HG03039 (cell line): Measurements from ENCODE around the gene FAAH2.
"Not testable (repeated sequence)": the region's sequence is repeated elsewhere in the genome, so short reads cannot be mapped to it uniquely, and the experiment has no call there.

ENCODE experiments used
- ATAC-seq: cut with Tn5 transposase; IDR thresholded peaks from one replicate; pipeline ENCODE4 v1.9.1; 2021; ENCODE audit warnings: mild to moderate bottlenecking, moderate library complexity; ENCODE audit not compliant: unreplicated experiment

The FAAH2 gene, protein sequence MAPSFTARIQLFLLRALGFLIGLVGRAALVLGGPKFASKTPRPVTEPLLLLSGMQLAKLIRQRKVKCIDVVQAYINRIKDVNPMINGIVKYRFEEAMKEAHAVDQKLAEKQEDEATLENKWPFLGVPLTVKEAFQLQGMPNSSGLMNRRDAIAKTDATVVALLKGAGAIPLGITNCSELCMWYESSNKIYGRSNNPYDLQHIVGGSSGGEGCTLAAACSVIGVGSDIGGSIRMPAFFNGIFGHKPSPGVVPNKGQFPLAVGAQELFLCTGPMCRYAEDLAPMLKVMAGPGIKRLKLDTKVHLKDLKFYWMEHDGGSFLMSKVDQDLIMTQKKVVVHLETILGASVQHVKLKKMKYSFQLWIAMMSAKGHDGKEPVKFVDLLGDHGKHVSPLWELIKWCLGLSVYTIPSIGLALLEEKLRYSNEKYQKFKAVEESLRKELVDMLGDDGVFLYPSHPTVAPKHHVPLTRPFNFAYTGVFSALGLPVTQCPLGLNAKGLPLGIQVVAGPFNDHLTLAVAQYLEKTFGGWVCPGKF

DNA sequence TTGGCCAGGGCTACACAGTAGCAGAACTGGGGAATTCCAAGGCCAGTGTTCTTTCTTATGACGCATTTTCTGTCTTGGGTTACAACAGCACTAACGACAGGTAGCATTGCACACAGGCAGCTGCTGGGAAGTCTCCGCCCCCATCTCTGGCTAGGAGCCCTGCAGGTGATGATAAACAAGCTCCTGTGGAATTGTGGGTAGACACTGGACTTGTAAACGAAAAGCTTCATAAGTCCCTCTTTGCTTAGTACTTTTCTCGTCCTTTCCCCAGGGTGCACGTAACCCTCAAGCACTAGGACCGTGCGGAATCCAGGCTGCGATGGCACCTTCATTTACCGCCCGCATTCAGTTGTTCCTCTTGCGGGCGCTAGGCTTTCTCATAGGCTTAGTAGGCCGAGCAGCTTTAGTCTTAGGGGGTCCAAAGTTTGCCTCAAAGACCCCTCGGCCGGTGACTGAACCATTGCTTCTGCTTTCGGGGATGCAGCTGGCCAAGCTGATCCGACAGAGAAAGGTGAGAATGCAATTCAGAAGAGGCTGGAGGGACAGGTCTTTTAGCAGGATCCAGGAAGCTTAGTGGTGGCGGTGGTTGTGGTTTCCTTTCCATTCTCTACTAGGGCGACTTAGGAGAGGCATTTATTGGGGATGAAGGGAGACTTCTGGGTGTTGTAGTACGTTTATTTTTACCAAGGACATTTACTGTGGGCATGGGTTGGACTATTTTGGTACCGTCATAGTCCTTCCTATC is at the start of gene FAAH2:
TSS of gene FAAH2 (plus strand) at position 200 of the 745 bp plus-strand sequence. CDS start at position 320, 120 bp downstream.
- peak; percentile 86 for ATAC-seq

DNA sequence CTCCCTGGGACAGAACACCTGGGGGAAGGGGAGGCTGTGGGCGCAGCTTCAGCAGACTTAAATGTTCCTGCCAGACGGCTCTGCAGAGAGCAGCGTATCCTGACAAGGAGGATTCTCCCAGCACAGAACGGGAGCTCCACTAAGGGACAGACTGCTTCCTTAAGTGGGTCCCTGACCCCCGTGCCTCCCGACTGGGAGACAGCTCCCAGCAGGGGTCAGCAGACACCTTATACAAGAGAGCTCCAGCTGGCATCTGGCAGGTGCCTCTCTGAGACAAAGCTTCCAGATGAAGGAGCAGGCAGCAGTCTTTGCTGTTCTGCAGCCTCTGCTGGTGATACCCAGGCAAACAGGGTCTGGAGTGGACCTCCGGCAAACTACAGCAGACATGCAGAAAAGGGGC is 44.5 kb upstream of the FAAH2 start:
- ATAC-seq, result no peak

DNA sequence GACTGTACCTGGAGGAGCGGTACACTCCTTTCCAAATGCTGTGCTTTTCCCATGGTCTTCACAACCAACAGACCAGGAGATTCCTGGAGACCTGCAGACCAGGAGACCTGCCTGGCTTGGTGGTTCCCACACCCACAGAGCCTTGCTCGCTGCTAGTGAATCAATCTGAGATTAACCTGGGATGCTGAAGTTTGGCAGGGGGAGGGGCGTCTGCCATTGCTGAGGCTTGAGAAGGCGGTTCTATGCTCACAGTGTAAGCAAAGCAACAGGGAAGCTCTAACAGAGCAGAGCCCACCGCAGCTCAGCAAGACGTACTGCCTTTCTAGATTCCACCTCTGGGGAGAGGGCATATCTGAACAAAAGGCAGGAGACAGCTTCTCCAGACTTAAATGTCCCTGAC is 34.5 kb upstream of the FAAH2 start:
- no peak for ATAC-seq

DNA sequence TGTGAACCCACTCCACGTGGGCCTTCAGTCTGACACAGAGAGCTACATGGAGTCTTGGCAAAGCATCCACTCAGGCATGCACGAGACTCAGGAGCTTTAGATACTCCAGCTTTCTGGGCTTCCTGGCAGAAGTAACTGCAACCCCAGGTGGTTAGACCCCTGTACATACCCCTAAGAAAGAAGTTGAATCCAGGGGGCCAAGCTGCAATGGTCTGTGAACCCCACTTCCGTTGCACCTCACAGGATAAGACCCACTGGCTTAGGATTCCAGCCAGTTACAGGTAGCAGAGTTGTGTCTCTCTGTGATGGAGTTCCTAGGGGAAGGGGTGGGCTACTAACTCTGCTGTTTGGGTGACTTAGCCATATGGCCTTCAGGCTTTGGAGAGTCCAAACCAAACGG is 21.4 kb upstream of the FAAH2 start:
- no peak for ATAC-seq

DNA sequence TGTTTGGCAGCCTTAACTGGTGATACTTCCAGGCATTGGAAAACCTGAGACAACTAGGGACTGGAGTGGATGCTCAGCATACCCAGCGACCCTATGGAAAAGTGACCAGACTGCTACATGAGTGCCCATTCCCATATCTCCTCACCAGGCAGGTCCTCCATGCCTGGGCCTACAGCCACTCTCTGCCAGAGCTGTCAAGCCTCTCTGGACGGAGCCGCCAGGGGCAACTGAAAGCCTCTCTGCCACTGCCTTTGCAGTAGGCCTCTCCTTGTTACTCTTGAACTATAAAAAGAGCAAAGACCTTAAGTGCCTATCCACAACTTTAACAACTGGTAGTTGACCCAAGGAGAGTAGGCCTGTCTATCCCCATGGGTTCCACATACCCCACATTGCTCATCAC is 20.2 kb upstream of the FAAH2 start:
- no peak for ATAC-seq

DNA sequence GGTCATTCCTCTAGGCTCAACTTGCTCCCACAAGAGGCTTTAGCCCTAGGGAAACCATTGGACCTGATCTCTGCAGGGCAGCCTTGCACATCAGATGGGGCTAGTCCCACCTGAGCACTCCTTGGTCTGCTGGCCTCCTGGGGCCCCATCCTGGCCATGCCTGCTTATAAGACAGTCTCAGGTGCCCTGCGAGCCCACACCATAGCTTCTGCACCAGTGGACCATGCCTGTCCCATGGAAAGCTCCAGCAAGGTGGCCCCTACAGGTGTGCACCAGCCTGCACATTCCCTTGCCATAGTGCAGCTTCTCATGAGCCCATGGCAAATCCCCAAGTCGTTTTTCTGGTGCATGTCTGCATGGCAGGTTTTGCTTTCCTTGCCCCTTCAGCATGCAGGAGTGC is 19.6 kb upstream of the FAAH2 start:
- ATAC-seq, result no peak

DNA sequence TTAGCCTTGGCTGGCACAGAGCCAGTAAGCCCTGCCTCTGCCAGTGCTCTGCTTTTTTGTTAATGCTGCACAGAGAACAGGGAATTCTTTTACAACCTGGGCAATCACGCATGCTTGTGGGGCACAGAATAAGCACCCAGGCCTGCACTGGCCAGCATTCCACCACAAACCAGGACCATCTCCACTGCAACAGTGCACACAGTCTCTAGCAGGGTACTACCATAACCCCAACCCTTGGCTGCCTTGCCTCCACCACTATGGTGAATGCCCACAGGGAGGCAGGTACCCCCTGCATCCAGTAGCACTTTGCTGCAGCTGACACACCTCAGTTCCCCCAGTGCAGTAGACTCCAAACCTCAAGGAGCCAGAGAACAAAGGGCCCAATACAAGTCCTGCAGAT is 19.2 kb upstream of the FAAH2 start:
- no peak for ATAC-seq

DNA sequence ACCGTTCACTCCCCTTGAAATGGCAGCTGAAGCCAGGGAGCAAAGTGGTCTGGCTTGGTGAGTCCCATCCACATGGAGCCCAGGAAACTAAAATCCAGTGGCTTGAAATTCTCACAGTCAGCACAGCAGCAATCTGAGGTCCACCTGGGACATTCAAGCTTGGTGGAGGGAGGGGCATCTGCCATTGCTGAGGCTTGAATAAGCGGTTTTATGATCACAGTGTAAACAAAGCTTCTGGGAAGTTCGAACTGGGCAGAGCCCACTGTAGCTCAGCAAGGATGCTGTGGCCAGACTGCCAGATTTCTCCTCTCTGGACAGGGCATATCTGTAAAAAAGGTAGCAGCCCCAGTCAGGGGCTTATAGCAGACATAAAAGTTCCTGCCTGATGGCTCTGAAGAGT is 15.5 kb upstream of the FAAH2 start:
- no peak for ATAC-seq

DNA sequence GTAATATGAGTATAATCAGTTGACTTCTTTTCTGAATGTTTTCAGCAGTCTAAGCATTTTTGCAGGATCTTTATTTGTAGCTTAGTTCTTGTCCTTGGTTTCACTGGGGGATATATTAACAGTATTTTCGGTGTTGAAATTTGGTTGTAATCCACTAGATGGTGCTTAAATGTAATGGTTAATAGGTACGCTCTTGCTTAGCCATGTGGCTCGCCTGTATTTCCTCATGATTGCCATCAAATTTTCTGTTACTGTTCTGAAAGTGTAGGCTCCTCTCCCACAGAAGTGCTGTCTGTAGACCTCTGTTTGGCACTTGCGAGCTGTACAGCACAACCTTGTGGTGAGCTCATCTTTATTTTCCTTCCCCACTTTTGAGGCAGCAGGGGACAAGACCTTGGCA is 3.9 kb upstream of the FAAH2 start:
- ATAC-seq, result no peak

DNA sequence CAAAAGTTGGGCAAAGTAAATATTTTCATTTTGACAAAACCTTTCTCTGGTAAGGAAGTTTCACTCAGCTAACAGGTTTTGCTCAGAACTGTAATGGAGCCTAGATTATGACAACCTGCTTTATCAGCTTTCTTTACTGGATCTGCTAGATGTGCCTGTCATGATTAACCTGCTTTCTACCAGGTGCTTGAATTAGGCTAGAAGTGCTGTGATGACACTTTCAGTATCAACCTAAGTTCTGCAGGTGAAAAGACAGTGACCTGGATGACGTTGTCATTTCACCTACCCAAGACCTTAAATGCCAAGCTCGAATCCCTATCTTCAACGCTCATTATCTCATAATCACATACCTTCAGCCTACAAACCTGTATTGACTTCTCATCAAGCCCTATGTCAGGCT is 1.5 kb upstream of the FAAH2 start:
- ATAC-seq, result no peak

DNA sequence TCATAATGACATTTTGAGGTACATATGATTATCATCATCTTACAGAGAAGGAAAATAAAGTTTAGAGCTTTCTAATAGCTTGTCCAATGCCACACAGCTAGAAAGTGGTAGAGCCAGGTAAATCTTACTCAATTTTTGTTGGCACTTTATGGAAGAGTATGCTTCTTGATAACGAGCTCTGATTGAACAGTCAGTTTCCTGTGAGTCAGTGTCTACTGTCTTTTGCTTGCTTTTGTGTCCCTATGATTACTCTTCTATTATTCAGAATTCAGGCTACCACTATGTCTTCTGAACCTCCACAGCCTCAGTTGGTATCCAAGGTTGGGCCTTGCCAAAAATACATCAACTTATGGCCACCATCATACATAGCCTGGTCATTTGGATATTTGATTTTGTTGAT is 2.6 kb downstream of the FAAH2 start:
- ATAC-seq, result no peak

DNA sequence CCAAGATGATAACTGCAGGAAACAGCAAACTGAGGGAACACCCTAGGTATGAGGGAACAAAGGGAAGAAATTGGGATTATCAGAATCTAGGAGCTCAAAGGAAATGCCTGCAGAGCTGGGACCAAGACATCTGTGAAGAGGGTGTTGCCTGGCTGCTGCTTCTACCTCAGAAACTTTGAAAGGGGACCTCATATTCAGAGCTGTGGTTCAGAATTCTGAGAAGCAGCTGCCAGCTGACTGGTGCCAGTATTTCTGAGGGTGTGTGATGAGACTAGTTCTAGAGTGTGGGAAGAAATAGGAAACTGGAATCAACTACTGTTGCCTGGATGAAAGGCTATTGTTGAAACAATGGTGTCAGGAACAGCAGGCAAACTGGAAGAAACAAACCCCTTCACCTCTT is 8.5 kb downstream of the FAAH2 start:
- ATAC-seq, result no peak

DNA sequence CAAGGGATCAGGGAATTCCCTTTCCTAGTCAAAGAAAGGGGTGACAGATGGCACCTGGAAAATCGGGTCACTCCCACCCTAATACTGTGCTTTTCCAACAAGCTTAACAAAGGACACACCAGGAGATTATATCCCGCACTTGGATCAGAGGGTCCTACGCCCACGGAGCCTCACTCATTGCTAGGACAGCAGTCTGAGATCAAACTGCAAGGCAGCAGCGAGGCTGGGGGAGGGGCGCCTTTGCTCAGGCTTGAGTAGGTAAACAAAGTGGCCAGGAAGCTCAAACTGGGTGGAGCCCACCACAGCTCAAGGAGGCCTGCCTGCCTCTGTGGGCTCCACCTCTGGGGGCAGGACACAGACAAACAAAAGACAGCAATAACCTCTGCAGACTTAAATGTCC is 9.2 kb downstream of the FAAH2 start:
- not testable (repeated sequence) for ATAC-seq

DNA sequence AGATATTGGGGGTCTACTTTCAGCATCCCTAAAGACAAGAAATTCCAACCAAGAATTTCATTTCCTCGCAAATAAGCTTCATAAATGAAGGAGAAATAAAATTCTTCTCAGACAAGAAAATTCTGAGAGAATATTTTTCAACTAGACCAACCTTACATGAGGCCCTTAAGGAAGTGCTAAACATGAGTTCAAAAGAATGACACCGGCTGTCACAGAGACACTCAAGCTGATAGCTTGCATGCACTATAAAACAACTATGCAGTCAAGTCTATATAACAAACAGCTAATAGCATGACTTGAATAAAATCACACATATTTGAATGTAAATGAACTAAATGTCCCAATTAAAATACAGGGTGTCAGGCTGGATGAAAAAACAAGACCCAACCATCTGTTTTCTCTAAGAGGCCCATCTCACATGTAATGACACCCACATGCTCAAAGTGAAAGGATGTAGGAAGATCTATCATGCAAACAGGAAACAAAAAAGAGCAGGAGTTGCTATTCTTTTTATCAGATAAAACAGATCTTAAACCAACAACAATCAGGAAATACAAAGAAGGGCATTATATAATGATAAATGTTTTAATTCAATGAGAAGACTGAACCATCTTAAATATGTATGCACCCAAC is 27.2 kb downstream of the FAAH2 start:
- no peak for ATAC-seq

DNA sequence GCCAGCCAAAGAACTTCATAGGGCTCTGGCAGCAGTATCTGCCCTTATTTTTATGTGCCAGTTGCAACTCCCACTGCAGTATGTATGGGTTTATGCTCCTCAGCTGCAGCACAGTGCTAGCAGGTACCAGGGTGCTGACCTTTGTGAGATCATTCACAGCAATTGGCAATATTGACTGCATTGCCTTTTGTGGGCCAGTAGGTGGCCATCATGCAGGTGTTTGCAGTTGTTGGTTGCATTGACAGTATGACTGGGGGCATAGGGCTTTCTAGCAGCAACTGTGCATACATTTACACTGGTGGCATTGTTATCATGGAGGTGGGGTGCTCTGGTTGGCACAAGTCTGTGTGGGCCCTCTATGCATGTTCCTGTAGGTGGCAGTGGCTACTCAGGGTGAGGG is 42.5 kb downstream of the FAAH2 start:
- ATAC-seq, result no peak

DNA sequence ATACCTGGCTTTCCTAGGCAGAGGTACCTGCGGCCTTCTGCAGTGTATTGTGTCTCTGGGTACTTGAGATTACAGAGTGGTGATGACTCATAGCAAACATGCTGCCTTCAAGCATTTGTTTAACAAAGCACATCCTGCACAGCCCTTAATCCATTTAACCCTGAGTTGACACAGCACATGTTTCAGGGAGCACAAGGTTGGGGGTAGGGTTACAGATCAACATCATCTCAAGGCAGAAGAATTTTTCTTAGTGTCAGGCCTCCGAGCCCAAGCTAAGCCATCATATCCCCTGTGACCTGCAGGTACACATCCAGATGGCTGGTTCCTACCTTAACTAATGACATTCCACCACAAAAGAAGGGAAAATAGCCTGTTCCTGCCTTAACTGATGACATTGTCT is 49.3 kb downstream of the FAAH2 start:
- not testable (repeated sequence) for ATAC-seq

DNA sequence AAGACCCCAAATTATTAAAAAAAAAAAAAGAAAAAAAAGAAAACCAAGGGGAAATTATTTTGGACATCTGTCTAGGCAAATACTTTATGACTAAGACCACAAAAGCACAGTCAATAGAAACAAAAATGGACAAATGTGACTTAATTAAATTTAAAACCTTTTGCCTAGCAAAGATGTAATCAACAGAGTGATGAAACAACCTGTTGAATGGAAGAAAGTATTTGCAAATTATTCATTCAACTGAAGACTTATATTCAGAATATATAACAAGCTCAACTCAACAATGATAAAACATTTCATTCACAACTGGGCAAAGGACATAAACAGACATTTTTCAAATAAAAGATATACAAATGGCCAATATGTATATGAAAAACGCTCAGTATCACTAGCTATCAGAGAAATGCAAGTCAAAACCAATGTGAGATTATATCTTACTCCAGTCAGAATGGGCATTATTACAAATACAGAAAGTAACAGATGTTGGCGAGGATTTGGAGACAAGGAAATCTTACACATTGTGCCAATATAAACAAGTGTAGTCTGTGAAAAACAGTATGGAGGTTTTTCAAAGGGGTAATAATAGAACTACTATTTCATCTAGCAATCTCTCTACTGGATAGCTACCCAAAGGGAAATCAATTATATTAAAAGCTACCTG is 67.1 kb downstream of the FAAH2 start:
- no peak for ATAC-seq

DNA sequence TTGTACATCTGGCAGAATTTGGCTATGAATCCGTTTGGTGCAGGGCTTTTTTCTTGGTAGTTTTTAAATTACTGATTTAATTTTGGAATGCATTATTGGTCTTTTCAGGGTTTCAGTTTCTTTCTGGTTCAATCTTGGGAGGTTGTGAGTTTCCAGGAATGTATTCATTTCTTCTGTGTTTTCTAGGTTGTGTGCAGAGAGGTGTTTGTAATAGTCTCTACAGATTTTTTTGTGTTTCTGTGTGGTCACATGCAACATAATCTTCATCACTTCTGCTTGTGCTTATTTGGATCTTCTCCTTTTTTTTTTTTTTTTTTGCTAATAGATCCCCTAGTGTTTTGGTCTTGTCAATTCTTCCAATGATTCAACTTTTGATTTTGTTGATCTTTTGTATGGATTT is 77.6 kb downstream of the FAAH2 start:
- ATAC-seq, result no peak

DNA sequence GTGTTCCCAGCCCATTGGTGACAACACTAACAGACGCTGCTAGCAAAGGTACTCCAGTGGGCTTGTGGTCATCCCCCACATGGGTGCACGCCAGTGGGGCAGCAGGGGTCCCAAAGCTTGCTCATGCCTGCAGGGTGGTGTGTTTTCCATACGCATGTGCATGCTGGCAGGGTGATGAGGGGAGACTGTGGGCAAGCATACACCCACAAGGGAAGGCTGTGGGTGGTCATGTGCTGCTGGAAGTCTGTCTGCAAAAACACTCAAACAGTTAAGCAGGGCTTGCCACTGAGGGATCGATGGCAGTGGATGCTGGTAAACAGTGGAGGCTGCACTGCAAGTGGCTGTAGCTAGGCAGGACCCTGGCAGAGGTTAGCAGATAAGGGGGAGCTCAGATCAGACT is 79.9 kb downstream of the FAAH2 start:
- ATAC-seq, result no peak

DNA sequence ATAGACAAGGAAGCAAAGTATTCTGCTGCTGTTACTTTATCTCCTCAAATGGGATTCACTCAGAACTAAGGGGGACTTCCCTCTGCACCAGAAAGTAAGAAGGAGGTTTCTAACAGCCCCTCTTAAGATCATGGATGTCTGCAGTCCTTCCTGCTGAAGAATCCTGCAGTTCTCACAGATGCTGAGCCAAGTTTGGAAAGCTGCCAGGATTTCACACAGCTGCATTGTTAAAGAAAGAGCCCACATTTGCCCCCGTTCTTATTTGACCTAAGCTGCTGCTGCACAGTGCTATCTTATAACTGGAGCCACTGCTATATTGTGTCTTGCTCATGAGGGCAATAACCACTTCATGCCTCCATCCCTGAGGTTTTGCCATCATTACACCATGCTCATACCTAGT is 81.1 kb downstream of the FAAH2 start:
- no peak for ATAC-seq

DNA sequence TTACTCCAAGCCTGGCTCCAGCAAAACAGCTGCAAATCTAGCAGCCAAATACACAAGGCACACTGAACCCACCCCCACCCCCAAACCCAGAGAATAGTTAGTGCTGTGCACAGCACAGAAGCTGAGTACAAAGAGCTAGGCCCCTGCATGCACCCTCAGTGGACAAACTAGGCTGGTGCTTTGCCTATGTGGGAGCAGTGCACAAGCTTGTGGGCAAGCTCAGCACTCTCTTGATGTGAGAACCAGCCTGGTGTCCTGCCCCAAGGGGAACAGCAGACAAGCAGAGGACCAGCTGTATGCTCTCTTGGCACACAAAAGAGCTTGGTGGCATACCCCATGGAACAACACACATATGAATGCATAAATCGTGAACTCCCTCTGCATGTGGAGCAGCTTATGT is 81.7 kb downstream of the FAAH2 start:
- no peak for ATAC-seq
